CD14-positive monocyte (primary cell): ENCODE results near the gene ERMAP. TPM values are rescaled to one million over a fixed set of nuclear protein-coding genes. Genes with fewer than 3 reads are reported as not detected.
"Not testable (repeated sequence)": the region's sequence is repeated elsewhere in the genome, so short reads cannot be mapped to it uniquely, and the experiment has no call there.

ENCODE experiments used
- DNase-seq, 3 donors: peaks; one replicate each; pipeline ENCODE4 v3.0.0-alpha.2; 2011 to 2022
- H2AFZ ChIP-seq: 2 replicates; pipeline ENCODE4 v1.6.0; 2012; ENCODE audit warnings: mild to moderate bottlenecking, low read depth, low read length, inconsistent platforms; ENCODE audit not compliant: insufficient read depth, poor library complexity, severe bottlenecking
- H3K27ac ChIP-seq, 2 donors: 1 replicate in 1 of 2; 2 replicates in 1 of 2; pipeline ENCODE4 v1.5.1; 2012 to 2013; ENCODE audit warnings: low read length in 2 of 2, control low read depth in 1 of 2, inconsistent platforms in 1 of 2, low read depth in 1 of 2, mild to moderate bottlenecking in 1 of 2
- H3K27me3 ChIP-seq, 2 donors: one replicate each; pipeline versions ENCODE4 v1.6.0 to v1.6.1; 2011 to 2013; ENCODE audit warnings: low read length in 2 of 2; ENCODE audit not compliant: control insufficient read depth in 2 of 2, insufficient read depth in 2 of 2
- H3K36me3 ChIP-seq, 2 donors: replicated peaks in 1 of 2; 1 replicate in 1 of 2; 2 replicates in 1 of 2; pipeline versions ENCODE4 v1.5.1 to v1.6.1; 2012 to 2013; ENCODE audit warnings: low read length in 2 of 2, control low read depth in 1 of 2, inconsistent platforms in 1 of 2, mild to moderate bottlenecking in 1 of 2; ENCODE audit not compliant: insufficient read depth in 2 of 2, control insufficient read depth in 1 of 2
- H3K4me1 ChIP-seq, 2 donors: 1 replicate in 1 of 2; 2 replicates in 1 of 2; pipeline versions ENCODE4 v1.5.1 to v1.6.1; 2012 to 2013; ENCODE audit warnings: low read length in 2 of 2, control low read depth in 1 of 2, inconsistent platforms in 1 of 2, mild to moderate bottlenecking in 1 of 2, moderate library complexity in 1 of 2; ENCODE audit not compliant: insufficient read depth in 2 of 2, control insufficient read depth in 1 of 2
- H3K4me2 ChIP-seq: replicated peaks from 2 replicates; pipeline ENCODE3; 2012; ENCODE audit warnings: low read length, moderate library complexity, mild to moderate bottlenecking; ENCODE audit not compliant: poor library complexity, severe bottlenecking; ENCODE audit errors: extremely low read depth
- H3K4me3 ChIP-seq, 3 experiments: fragments of 200-600 bp in 1 of 3; sonication (generic) in 1 of 3; replicated peaks in 1 of 3; 1 replicate in 2 of 3; 2 replicates in 1 of 3; pipeline ENCODE4 v1.5.1; 2011 to 2013; ENCODE audit warnings: low read length in 3 of 3, mild to moderate bottlenecking in 3 of 3, control low read depth in 2 of 3, low read depth in 2 of 3, inconsistent platforms in 1 of 3, moderate library complexity in 1 of 3
- H3K79me2 ChIP-seq: 2 replicates; pipeline ENCODE4 v1.6.0; 2012; ENCODE audit warnings: mild to moderate bottlenecking, control low read depth, inconsistent platforms, low read length, moderate library complexity; ENCODE audit not compliant: insufficient read depth
- H3K9ac ChIP-seq: 2 replicates; pipeline ENCODE4 v1.6.0; 2017; ENCODE audit warnings: low read length, mild to moderate bottlenecking; ENCODE audit not compliant: insufficient read depth, poor library complexity, severe bottlenecking
- H3K9me3 ChIP-seq, 2 donors: replicated peaks in 1 of 2; 1 replicate in 1 of 2; 2 replicates in 1 of 2; pipeline versions ENCODE4 v1.5.1 to v1.6.1; 2012 to 2013; ENCODE audit warnings: low read length in 2 of 2, control low read depth in 1 of 2; ENCODE audit not compliant: control insufficient read depth in 1 of 2, insufficient read depth in 1 of 2
- H4K20me1 ChIP-seq: 2 replicates; pipeline ENCODE4 v1.6.0; 2012; ENCODE audit warnings: mild to moderate bottlenecking, low read length, control low read depth, moderate library complexity; ENCODE audit not compliant: insufficient read depth
- H3K27ac Mint-ChIP-seq, 7 donors: one replicate each; pipeline ENCODE4 v1.8.0; 2020; ENCODE audit warnings: mild to moderate bottlenecking in 7 of 7, mixed read lengths in 7 of 7, moderate library complexity in 6 of 7, inconsistent platforms in 2 of 7
- H3K27me3 Mint-ChIP-seq, 3 donors: one replicate each; pipeline ENCODE4 v1.8.0; 2021 to 2022; ENCODE audit warnings: low read depth in 3 of 3, mild to moderate bottlenecking in 3 of 3, mixed read lengths in 3 of 3, moderate library complexity in 3 of 3, inconsistent platforms in 1 of 3
- H3K36me3 Mint-ChIP-seq, 2 donors: one replicate each; pipeline ENCODE4 v1.8.0; 2020; ENCODE audit warnings: mixed read lengths in 2 of 2, inconsistent platforms in 1 of 2, mild to moderate bottlenecking in 1 of 2
- H3K4me1 Mint-ChIP-seq: one replicate; pipeline ENCODE4 v1.8.0; 2020; ENCODE audit warnings: mild to moderate bottlenecking, mixed read lengths
- H3K4me3 Mint-ChIP-seq, 2 donors: one replicate each; pipeline ENCODE4 v1.8.0; 2020; ENCODE audit warnings: mild to moderate bottlenecking in 2 of 2, mixed read lengths in 2 of 2, moderate library complexity in 1 of 2
- H3K9me3 Mint-ChIP-seq, 7 donors: one replicate each; pipeline ENCODE4 v1.8.0; 2020 to 2022; ENCODE audit warnings: mixed read lengths in 7 of 7, mild to moderate bottlenecking in 6 of 7, moderate library complexity in 6 of 7, inconsistent platforms in 2 of 7
- WGBS: methylation state at CpG from one replicate; pipeline ENCODE4 v1.1.5; 2013; ENCODE audit warnings: missing lambda C conversion rate; ENCODE audit not compliant: insufficient coverage; 5-methylcytosine and 5-hydroxymethylcytosine counted together
- intact Hi-C, 2 donors: fragments of 100-400 bp; cut with micrococcal nuclease; formaldehyde crosslinking; loops; one replicate each; pipeline versions ENCODE4 v1.15.0 to v1.15.1; 2023
- polyA plus RNA-seq, 3 donors: library from polyadenylated mRNA; depleted of rRNA in 1 of 3; unstranded in 2 of 3; stranded (reverse) in 1 of 3; fragments of 300-500 nt in 2 of 3; fragments of >200 nt in 1 of 3; fragmentation: Illumina TruSeq in 2 of 3; gene quantifications; 1 replicate in 2 of 3; 2 replicates in 1 of 3; pipeline ENCODE4 v1.2.3, GENCODE V29; 2012 to 2021
- TF ChIP-seq, protein P1 (sequence below): fragments of 200-600 bp; IDR thresholded peaks from one replicate; pipeline ENCODE4 v1.8.0; 2022; ENCODE audit warnings: antibody characterized with exemption, mild to moderate bottlenecking

Gene ERMAP
- polyA plus RNA-seq, 3 donors: 6.0 to 22.7 (median 8.4) TPM

DNA sequence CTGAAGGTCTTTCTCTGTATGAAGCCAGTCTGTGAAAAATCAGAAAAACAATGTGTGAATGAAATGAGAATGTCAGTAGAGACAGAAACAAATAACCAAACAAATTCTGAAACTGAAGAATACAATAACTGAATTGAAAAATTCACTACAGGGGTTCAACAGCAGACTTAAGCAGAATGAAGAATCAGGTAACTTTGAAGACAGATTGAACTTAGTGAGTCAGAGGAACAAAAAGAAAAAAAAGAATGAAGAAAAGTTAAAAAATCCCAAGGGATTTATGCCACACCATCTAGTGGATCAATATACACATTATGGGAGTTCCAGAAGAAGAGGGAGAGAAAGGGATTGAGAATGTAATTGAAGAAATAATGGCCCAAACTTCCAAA is 44.1 kb downstream of the ERMAP start:
- no peak overlapping the region for H3K4me2 ChIP-seq
- H3K4me1 Mint-ChIP-seq: no peaks in the 10 kb centered on the region
- no peak overlapping the region for H3K27ac ChIP-seq
- H3K9me3 ChIP-seq: peaks cover 39 to 40% of the 10 kb centered on the region in 2 donors
- DNase-seq: no peak
- intact Hi-C loops: no loop called here
- no peaks in the 10 kb centered on the region for H4K20me1 ChIP-seq
- H3K27me3 Mint-ChIP-seq: peaks cover 7 to 12% (median 7%) of the 10 kb centered on the region in 3 donors
- no peak overlapping the region for H3K9ac ChIP-seq
- no peak overlapping the region for H3K4me3 Mint-ChIP-seq
- no peaks in the 10 kb centered on the region for H3K27me3 ChIP-seq
- TF ChIP-seq, protein P1, sequence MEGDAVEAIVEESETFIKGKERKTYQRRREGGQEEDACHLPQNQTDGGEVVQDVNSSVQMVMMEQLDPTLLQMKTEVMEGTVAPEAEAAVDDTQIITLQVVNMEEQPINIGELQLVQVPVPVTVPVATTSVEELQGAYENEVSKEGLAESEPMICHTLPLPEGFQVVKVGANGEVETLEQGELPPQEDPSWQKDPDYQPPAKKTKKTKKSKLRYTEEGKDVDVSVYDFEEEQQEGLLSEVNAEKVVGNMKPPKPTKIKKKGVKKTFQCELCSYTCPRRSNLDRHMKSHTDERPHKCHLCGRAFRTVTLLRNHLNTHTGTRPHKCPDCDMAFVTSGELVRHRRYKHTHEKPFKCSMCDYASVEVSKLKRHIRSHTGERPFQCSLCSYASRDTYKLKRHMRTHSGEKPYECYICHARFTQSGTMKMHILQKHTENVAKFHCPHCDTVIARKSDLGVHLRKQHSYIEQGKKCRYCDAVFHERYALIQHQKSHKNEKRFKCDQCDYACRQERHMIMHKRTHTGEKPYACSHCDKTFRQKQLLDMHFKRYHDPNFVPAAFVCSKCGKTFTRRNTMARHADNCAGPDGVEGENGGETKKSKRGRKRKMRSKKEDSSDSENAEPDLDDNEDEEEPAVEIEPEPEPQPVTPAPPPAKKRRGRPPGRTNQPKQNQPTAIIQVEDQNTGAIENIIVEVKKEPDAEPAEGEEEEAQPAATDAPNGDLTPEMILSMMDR: no peak
- no peak overlapping the region for H2AFZ ChIP-seq
- no peak overlapping the region for H3K27ac Mint-ChIP-seq
- H3K36me3 ChIP-seq: no peaks in the 10 kb centered on the region
- no peaks in the 10 kb centered on the region for H3K79me2 ChIP-seq
- H3K9me3 Mint-ChIP-seq: peaks cover 42 to 53% (median 47%) of the 10 kb centered on the region in 7 donors
- no peaks in the 10 kb centered on the region for H3K36me3 Mint-ChIP-seq
- no peak overlapping the region for H3K4me3 ChIP-seq
- no peaks in the 10 kb centered on the region for H3K4me1 ChIP-seq

DNA sequence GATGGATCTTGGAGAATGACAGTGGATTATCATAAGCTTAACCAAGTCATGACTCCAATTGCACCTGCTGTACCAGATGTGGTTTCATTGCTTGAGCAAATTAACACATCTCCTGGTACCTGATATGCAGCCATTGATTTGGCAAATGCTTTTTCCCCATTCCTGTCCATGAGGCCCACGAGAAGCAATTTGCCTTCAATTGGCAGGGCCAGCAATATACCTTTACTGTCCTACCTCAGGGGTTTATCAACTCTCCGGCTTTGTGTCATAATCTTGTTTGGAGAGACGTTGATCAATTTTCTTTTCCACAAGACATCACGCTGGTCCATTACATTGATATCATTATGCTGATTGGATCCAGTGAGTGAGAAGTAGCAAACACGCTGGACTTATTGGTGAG is 49.6 kb downstream of the ERMAP start:
- Histone ChIP-seq H3K9ac (no peak overlapping the region), H3K36me3 (no peaks in the 10 kb centered on the region), H3K9me3 (peaks cover 0 to 2% of the 10 kb centered on the region in 2 donors), H3K27me3 (no peaks in the 10 kb centered on the region), H4K20me1 (no peaks in the 10 kb centered on the region), H3K4me3 (no peak overlapping the region), H3K79me2 (no peaks in the 10 kb centered on the region), H3K4me1 (no peaks in the 10 kb centered on the region), H2AFZ (no peak overlapping the region), H3K27ac (no peak overlapping the region), H3K4me2 (no peak overlapping the region)
- intact Hi-C loops: no loop called here
- H3K36me3 Mint-ChIP-seq: no peaks in the 10 kb centered on the region
- no peak for DNase-seq
- H3K4me3 Mint-ChIP-seq: no peak overlapping the region
- WGBS: no CpG with 5 or more reads among the region's 5 CpGs
- H3K27me3 Mint-ChIP-seq: peaks cover 0 to 5% (median 4%) of the 10 kb centered on the region in 3 donors
- H3K27ac Mint-ChIP-seq: no peak overlapping the region
- peaks cover 0 to 3% (median 2%) of the 10 kb centered on the region in 7 donors for H3K9me3 Mint-ChIP-seq
- no peaks in the 10 kb centered on the region for H3K4me1 Mint-ChIP-seq
- TF ChIP-seq, protein P1: no peak

DNA sequence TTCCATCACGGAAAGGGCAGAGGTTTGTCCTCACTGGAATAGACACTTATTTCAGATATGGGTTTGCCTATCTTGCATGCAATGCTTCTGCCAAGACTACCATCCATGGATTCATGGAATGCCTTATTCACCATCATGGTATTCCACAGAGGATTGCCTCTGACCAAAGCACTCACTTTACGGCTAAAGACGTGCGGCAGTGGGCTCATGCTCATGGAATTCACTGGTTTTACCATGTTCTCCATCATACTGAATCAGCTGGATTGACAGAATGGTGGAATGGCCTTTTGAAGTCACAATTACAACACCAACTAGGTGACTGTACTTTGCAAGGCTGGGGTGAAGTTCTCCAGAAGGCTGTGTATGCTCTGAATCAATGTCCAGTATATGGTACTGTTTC is 51.5 kb downstream of the ERMAP start:
- H3K9me3 Mint-ChIP-seq, H3K36me3 Mint-ChIP-seq, intact Hi-C loops, H3K27me3 ChIP-seq, H3K9me3 ChIP-seq, H3K4me3 ChIP-seq, H4K20me1 ChIP-seq, H3K4me1 Mint-ChIP-seq, H3K79me2 ChIP-seq, H2AFZ ChIP-seq, H3K4me1 ChIP-seq, H3K4me3 Mint-ChIP-seq, H3K4me2 ChIP-seq, H3K36me3 ChIP-seq, H3K27me3 Mint-ChIP-seq, H3K9ac ChIP-seq, H3K27ac Mint-ChIP-seq, H3K27ac ChIP-seq, DNase-seq: not testable (repeated sequence)
- WGBS: 100% methylated on average over 3 of the region's 4 CpGs

DNA sequence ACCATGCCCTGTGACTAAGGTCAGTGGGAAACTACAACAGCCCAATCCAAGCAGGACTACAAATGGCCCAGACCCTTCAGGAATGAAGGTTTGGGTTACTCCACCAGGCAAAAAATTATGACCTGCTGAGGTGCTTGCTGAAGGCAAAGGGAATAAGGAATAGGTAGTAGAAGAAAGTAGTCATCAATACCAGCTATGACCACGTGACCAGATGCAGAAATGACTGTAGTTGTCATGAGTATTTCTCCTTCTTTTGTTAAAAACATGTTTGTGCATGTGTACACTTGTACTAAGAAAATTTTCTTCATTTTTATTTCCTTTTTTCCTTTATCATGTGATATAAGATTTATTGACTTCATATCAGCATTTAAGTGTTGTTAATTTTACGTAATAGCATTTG is 52.3 kb downstream of the ERMAP start:
- intact Hi-C loops, H3K4me3 Mint-ChIP-seq: not testable (repeated sequence)

More for the DNA sequence above, 52.3 kb downstream of the ERMAP start:
- H3K9me3 Mint-ChIP-seq: peaks cover 3 to 10% (median 8%) of the 10 kb centered on the region in 7 donors
- H3K4me1 ChIP-seq, DNase-seq, H3K36me3 ChIP-seq, H3K27me3 ChIP-seq, H3K27me3 Mint-ChIP-seq, H3K79me2 ChIP-seq, H4K20me1 ChIP-seq, H3K4me2 ChIP-seq, H3K27ac ChIP-seq, H3K4me3 ChIP-seq, H3K9me3 ChIP-seq, H3K36me3 Mint-ChIP-seq, H3K27ac Mint-ChIP-seq, H2AFZ ChIP-seq, H3K4me1 Mint-ChIP-seq, H3K9ac ChIP-seq: not testable (repeated sequence)
- WGBS: no CpG with 5 or more reads among the region's 2 CpGs
